ENCODE measurements around the gene LZTS3. TPM values are rescaled to one million over a fixed set of nuclear protein-coding genes. Genes with fewer than 3 reads are reported as not detected.

The LZTS3 gene
- total RNA-seq, 1 experiment from 2014 or later, result 4.5 TPM

DNA sequence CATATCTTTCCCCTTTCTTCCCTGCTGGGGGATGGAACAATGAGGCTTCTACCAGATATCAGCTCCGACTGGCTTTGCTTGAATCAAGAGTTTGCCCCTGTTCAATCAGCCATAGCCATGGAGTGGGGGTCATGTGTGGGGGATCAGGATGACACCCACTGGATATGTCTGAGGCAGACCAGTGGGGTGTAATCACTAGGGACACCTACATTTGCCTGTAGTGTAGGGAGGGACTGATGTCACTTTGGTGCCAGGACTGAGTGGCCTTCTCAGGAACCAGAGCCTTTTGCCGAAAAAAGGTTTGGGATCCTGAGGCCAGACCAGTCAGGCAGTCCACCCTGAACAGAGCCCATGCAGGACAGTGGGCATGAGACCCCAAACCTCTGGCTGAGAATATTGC lies 37.0 kb upstream of the LZTS3 start:
- Histone ChIP-seq H3K36me3 (ENCODE audit: control insufficient read depth, insufficient read depth, low read length) (no peaks in the 10 kb centered on the region; the same call in 1 of the 2 replicates), H3K4me1 (peaks cover 12% of the 10 kb centered on the region), H3K27me3 (replicated peaks; ENCODE audit: control insufficient read depth, insufficient read depth, low read length) (no peaks in the 10 kb centered on the region), H3K9me3 (no peaks in the 10 kb centered on the region), H3K4me3 (ENCODE audit: low read depth, low read length) (peak overlapping the region; percentile 92)
- Mint-ChIP-seq H3K4me3 (ENCODE audit: unreplicated experiment) (peak overlapping the region; percentile 81), H3K4me1 (ENCODE audit: low read depth, unreplicated experiment) (no peaks in the 10 kb centered on the region), H3K27ac (ENCODE audit: unreplicated experiment) (peak overlapping the region; percentile 74), H3K9me3 (ENCODE audit: unreplicated experiment) (no peaks in the 10 kb centered on the region), H3K27me3 (ENCODE audit: insufficient read depth, unreplicated experiment) (no peaks in the 10 kb centered on the region), H3K36me3 (ENCODE audit: insufficient read depth, unreplicated experiment) (peaks cover 22% of the 10 kb centered on the region)
- no peak for DNase-seq
- ChIA-PET CTCF (no interaction called here), POLR2A (no interaction called here)
- no TSS peak for BruUV-seq (replicated peaks)
- TF ChIP-seq, protein P1, sequence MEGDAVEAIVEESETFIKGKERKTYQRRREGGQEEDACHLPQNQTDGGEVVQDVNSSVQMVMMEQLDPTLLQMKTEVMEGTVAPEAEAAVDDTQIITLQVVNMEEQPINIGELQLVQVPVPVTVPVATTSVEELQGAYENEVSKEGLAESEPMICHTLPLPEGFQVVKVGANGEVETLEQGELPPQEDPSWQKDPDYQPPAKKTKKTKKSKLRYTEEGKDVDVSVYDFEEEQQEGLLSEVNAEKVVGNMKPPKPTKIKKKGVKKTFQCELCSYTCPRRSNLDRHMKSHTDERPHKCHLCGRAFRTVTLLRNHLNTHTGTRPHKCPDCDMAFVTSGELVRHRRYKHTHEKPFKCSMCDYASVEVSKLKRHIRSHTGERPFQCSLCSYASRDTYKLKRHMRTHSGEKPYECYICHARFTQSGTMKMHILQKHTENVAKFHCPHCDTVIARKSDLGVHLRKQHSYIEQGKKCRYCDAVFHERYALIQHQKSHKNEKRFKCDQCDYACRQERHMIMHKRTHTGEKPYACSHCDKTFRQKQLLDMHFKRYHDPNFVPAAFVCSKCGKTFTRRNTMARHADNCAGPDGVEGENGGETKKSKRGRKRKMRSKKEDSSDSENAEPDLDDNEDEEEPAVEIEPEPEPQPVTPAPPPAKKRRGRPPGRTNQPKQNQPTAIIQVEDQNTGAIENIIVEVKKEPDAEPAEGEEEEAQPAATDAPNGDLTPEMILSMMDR (IDR thresholded peaks at IDR 0.05; ENCODE audit: insufficient read depth in 1 of 2, low read depth in 1 of 2, low read length in 1 of 2, severe bottlenecking in 1 of 2, unreplicated experiment in 1 of 2), result no peak
- intact Hi-C loops (cut with micrococcal nuclease; ENCODE audit: unreplicated experiment), result no loop called here

DNA sequence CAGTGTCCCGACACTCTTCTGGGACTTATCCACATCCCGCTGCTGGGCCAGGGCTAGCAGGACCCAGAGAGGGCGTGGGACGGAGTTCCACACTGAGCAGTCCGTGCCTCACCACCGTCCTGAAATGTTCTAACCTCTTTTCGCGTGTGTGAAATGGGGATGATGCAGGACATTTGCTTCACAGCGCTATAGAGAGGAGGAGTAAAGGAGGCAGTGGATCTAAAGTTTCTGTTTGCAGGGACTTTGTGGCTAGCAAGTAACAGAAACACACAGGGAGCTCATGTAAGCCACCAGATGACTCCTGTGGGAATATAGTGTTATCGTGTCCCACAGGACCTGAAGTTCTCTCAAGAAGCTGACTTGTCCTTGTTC lies 36.6 kb upstream of the LZTS3 start:
- DNase-seq, result no peak
- Mint-ChIP-seq H3K4me3 (ENCODE audit: unreplicated experiment) (peak overlapping the region; percentile 81), H3K9me3 (ENCODE audit: unreplicated experiment) (no peaks in the 10 kb centered on the region), H3K4me1 (ENCODE audit: low read depth, unreplicated experiment) (no peaks in the 10 kb centered on the region), H3K27me3 (ENCODE audit: insufficient read depth, unreplicated experiment) (no peaks in the 10 kb centered on the region), H3K36me3 (ENCODE audit: insufficient read depth, unreplicated experiment) (peaks cover 18% of the 10 kb centered on the region), H3K27ac (ENCODE audit: unreplicated experiment) (peak overlapping the region; percentile 74)
- Histone ChIP-seq H3K27me3 (replicated peaks; ENCODE audit: control insufficient read depth, insufficient read depth, low read length) (no peaks in the 10 kb centered on the region), H3K4me1 (peaks cover 12% of the 10 kb centered on the region), H3K4me3 (ENCODE audit: low read depth, low read length) (peak overlapping the region; percentile 92), H3K36me3 (ENCODE audit: control insufficient read depth, insufficient read depth, low read length) (no peaks in the 10 kb centered on the region; the same call in 1 of the 2 replicates), H3K9me3 (no peaks in the 10 kb centered on the region)
- intact Hi-C loops (cut with micrococcal nuclease; ENCODE audit: unreplicated experiment), result no loop called here
- TF ChIP-seq, protein P1 (IDR thresholded peaks at IDR 0.05; ENCODE audit: insufficient read depth in 1 of 2, low read depth in 1 of 2, low read length in 1 of 2, severe bottlenecking in 1 of 2, unreplicated experiment in 1 of 2), result no peak
- ChIA-PET CTCF (no interaction called here), POLR2A (interaction anchor here (1.5 kb wide), 1 partner anchor 13 kb away, joined by 7 read pairs; no protein-coding TSS in a partner anchor)
- BruUV-seq (replicated peaks), result no TSS peak

DNA sequence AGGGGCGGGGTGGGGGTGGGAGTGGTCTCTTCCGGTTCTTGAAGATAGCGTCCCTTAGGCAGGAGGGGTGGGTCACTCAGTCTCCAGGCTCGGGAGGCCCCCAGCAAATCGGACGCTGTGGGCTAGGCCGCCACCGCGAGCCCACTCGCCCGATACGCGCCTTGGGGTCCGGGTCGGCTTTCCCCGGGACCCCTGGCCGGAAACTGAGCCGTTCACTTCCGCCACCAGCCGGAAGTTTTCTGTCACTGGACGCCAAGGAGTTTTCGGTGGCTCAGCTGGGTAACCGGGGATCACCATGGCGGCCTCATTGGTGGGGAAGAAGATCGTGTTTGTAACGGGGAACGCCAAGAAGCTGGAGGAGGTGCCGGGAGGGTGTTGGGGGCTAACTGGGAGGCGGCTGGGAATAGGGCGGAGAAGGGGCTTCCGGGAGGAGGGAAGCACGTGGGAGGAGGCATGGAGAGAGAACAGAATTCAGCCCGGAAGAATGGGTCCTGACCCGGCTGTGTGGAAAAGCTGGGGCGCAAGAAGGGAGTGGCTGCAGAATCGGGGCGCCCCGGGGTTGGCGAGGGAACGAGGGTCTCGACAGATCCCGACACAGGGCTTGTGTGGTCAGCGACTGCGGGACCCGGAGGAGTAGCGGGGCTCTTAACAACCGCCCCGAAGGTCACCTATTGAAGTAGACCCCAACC lies 36.1 kb upstream of the LZTS3 start, which contains the start of gene ITPA:
TSS of gene ITPA (plus strand) at position 242 of the 689 bp plus-strand sequence. CDS start at position 296, 54 bp downstream.
- Mint-ChIP-seq H3K4me1 (ENCODE audit: low read depth, unreplicated experiment) (no peaks in the 10 kb centered on the region), H3K36me3 (ENCODE audit: insufficient read depth, unreplicated experiment) (peaks cover 17% of the 10 kb centered on the region), H3K4me3 (ENCODE audit: unreplicated experiment) (peak within 1 kb of the TSS; percentile 81), H3K9me3 (ENCODE audit: unreplicated experiment) (no peaks in the 10 kb centered on the region), H3K27ac (ENCODE audit: unreplicated experiment) (peak within 1 kb of the TSS; percentile 74), H3K27me3 (ENCODE audit: insufficient read depth, unreplicated experiment) (no peaks in the 10 kb centered on the region)
- ChIA-PET CTCF (interaction anchor here (1.0 kb wide), 1 partner anchor 107 kb away, joined by 6 read pairs; no protein-coding TSS in a partner anchor), POLR2A (interaction anchor here (1.5 kb wide), 1 partner anchor 14 kb away, joined by 7 read pairs; no protein-coding TSS in a partner anchor)
- peak in 1 of 2 experiments; percentile 68 for DNase-seq
- H3K9me3 ChIP-seq, result no peaks in the 10 kb centered on the region
- intact Hi-C loops (cut with micrococcal nuclease; ENCODE audit: unreplicated experiment), result no loop called here
- H3K4me1 ChIP-seq, result peaks cover 12% of the 10 kb centered on the region
- TSS peak; percentile 62 for BruUV-seq (replicated peaks)
- H3K4me3 ChIP-seq (ENCODE audit: low read depth, low read length), result peak within 1 kb of the TSS; percentile 92
- TF ChIP-seq, protein P1 (IDR thresholded peaks at IDR 0.05; ENCODE audit: insufficient read depth in 1 of 2, low read depth in 1 of 2, low read length in 1 of 2, severe bottlenecking in 1 of 2, unreplicated experiment in 1 of 2), result no peak
- H3K36me3 ChIP-seq (ENCODE audit: control insufficient read depth, insufficient read depth, low read length), result no peaks in the 10 kb centered on the region; the same call in 1 of the 2 replicates
- no peaks in the 10 kb centered on the region for H3K27me3 ChIP-seq (replicated peaks; ENCODE audit: control insufficient read depth, insufficient read depth, low read length)
